Hypothalamus (tissue), 51 donors: ENCODE measurements around the gene RAB20.
"Not testable (repeated sequence)": the region's sequence is repeated elsewhere in the genome, so short reads cannot be mapped to it uniquely, and the experiment has no call there.

Experiments used
- DNase-seq, 51 donors: peaks; one replicate each; lab custom pipeline; 2025; lab: John Stamatoyannopoulos, UW

The RAB20 gene

DNA sequence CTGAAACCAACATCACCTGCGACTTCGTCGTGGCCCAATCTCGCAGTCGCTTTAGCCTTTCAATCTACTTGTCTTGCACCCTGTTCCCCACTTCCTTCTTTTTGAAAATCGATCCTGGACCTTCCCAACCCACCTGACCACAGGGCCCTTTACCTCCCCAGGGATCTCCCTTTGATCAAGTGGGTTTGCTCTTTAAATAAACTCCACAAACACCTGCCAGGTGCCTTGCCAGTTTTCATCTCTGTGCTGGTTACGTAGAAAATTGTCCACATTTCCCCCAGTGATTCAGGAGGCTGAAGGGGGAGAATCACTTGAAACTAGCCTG is 14.5 kb upstream of the RAB20 start:
- no peak for DNase-seq

DNA sequence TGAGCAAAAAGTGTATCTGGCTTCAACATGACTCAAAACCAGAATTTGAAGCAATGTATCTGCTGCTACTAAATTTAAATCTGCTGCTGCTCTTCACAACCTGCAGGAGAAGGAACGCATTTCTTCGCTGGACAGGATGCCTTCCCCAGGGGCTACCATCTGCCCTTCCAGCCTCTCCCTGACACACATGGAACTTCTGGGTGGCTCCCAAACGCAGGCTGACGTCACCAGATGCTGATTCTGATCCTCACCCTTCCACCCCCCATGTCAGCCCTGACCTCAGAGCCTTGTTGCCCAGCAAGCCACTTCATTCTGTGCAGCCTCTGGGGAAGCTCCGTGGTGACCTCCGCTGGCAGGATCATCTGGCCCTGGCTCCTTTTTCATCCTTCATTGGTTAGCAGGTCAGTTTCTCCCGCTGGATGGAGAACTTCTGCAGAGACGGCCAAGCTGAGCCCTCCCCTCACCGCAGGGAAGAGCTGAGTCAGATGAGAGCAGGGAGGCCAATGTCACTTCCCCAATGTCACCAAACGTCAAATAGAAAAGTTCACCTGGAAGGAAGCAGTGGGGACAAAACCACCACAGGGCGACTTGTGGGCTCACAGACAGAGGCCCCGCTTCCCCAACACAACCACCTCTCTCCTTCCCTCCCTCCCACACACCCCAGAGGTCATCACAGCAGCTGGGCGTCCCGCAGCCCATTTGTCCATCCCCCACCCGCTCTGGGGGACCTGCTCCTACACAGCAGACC is 14.0 kb upstream of the RAB20 start:
- peak in 4 of 51 donors; percentile 15 to 46 (median 19) for DNase-seq

DNA sequence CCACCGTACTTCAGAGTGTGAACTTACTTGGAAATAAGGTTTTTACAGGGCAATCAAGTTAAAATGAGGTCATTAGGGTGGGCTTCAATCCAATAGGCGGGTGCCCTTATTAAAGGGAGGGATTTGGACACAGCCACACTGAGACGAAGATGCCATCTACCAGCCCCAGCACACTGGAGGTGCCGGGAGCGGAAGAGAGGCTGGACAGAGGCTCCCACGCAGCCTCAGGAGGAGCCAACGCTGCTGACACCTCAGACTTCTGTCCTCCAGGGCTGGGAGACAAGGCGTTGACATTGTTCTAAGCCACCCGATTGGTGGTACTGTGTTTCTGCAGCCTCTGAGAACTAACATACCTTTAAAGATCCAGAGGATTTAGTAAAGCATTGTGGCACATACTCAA is 12.6 kb upstream of the RAB20 start:
- no peak for DNase-seq

DNA sequence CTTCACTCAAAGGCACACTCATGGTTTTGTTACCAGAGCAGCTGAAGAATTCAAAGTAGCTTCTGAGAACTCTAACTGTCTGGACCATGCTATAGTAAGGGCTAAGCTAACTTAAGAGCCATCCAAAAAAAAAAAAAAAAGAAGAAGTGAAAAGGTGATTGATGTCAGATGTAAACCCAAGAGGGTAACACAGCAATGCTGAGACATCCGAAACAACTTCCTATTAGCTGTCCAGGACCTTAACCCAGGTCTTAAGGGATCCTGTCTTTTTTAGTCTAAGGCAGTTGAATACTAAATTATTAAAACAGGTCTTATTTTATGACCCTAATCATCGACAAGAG is 11.2 kb upstream of the RAB20 start:
- no peak for DNase-seq

DNA sequence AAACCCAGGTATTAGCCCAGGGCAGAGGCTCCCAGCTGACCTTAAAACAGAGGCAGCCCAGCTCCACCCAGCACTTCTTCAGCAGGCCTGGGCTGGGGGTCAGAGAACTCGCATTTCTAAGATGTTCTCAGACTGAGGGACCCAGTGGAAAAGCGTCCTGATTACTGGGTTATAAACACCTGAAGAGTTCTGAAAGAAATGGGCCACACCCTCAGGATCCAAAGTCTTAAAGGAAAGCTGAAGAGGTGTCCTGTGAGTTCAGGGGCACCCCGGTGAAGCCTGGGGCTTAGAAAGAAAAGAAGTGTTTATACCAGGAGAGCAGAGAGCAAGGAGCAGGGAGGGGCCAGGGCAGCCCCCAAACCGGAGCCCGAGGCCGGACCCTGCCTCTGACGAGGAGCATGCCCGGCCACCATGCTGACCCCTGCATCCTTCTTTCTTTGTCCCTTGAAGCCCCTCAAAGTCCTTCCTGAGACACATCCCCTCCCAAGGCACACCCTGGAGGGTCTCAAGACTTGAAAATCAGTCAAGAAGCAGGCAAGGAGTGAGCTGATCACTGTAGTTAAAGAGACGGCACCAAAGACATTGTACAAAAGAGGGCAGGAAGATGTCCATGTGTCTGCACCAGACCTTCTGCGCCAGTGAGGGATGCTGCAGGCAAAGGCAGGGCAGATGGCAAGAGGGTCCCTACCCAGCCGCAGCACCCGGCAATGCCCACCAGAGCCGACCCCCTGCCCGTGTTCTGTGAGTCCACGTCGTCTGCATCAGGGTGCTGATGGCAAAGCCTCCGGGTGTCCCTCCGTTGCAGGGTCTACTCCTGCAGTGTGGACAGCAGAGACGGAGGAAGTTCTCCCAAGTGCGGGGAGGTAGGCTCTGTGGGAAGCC is 10.6 kb upstream of the RAB20 start:
- no peak for DNase-seq

DNA sequence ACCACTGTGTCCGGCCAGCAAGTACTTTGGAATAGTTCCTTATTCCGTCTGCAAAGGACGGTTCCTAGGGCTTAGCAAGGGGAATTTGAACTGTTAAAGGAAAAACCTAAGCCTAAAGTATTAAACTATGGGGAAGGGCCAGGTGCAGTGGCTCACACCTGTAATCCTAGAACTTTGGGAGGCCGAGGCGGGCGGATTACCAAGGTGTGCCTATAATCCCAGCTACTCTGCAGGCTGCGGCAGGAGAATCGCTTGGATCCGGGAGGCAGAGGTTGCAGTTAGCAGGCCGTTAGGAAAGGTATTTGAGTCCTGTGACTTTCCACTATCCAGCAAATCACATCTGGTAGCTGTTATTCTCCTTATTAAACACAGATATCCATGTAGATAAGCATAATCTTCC is 9.4 kb upstream of the RAB20 start:
- no peak for DNase-seq

DNA sequence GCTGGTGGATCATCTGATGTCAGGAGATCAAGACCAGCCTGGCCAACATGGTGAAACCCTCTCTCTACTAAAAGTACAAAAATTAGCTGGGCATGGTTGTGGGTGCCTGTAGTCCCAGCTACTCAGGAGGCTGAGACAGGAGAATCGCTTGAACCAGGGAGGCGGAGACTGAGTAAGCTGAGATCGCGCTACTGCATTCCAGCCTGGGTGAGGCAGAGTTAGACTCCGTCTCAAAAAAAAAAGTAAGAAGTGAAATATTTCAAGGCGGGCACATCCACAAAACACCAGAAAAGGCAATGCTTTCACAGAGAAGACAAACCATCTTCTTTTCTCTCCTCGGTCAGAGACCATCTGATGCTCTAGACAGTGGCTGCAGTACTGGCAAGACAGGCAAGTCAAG is 8.4 kb upstream of the RAB20 start:
- not testable (repeated sequence) for DNase-seq

DNA sequence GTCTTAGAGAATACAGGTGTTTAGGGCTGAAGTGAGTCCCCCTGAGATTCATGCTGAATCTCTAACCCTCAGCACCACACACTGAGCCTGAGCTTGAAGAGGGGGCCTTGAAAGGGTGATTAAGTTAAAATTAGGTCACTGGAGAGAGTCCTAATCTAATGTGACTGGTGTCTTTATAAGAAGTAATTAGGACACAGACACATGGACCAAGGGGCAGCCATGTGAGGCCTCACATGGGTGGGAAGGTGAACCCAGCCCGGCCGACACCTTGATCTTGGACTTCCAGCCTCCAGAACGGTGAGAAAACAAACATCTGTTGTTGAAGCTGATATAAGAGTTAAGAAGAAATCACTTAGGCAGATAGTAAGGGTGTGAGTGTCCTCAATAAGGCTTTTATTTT is 7.1 kb upstream of the RAB20 start:
- DNase-seq = no peak

DNA sequence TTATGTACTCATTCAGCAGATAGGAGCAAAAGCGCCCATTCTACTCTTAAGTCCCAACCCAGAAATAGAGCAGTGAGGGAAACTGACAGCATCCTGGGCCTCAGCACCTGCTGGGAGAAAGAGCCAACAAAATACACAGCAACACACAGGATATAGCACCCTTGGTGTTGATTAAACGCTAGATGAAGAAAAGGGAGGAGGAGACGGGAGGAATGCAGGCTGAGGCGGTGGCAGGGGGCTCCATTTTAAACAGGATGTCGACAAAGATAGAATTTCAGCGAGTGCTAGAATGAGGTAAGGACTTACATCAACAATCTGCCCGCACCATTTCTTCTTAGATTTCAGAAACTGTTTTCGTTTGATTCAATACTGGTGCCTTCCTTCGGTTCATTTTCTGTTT is 4.6 kb upstream of the RAB20 start:
- DNase-seq = no peak

DNA sequence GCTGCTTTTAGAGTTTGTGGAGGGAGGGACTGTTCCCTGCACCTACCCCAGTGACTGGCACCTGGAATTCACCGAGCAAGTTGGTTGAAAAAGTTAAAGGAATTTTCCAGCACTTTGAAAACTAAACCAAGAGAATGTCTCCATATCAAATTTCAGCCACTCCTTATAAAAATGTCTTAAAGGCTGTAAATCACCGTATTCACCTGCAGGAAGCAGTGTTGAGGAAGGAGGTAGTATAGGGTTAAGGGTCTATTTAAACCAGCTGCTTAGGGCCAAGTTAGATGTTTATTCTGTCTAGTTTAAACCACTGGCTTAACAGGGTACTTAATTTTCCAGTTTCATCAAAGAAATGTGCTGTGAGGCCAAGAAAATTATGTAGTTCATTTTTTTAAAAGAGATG is 3.8 kb upstream of the RAB20 start:
- no peak for DNase-seq

DNA sequence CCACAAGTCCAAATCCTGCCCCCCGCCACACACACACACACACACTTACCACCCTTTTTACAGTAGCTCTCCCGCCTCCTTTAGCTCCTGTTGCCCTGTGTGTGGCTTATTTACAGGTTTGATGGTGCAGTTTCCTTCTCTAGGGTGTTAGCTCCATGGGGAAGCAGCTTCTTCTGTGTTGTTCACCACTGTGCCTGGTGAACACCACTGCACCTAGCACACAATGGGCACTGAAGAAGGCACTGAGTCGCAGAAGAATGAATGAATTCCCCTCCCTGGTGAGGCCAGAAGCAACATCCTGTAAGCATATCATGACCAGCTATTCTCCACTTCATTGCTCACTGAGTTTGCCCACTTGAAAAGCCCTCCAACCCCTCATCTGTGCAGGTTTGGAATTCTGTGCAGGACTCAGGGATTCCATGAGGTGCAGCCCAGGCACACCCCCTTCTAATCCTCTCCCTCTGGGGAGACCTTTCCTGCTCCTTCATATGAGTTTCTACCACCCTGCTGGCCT is 3.0 kb upstream of the RAB20 start:
- no peak for DNase-seq

DNA sequence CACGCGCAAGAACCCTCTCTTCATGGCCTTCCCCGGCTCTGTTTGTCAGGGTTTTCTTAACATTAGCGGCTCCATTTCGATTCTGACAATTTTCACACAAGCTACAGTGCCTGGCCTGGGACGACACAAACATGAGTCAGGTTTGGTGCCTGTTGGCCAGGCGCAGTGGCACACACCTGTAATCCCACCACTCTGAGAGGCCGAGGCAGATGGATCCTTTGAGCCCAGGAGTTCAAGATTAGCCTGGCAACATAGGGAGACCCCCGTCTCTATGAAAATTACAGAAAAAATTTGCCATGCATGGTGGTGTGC is 1.9 kb upstream of the RAB20 start:
- no peak for DNase-seq

DNA sequence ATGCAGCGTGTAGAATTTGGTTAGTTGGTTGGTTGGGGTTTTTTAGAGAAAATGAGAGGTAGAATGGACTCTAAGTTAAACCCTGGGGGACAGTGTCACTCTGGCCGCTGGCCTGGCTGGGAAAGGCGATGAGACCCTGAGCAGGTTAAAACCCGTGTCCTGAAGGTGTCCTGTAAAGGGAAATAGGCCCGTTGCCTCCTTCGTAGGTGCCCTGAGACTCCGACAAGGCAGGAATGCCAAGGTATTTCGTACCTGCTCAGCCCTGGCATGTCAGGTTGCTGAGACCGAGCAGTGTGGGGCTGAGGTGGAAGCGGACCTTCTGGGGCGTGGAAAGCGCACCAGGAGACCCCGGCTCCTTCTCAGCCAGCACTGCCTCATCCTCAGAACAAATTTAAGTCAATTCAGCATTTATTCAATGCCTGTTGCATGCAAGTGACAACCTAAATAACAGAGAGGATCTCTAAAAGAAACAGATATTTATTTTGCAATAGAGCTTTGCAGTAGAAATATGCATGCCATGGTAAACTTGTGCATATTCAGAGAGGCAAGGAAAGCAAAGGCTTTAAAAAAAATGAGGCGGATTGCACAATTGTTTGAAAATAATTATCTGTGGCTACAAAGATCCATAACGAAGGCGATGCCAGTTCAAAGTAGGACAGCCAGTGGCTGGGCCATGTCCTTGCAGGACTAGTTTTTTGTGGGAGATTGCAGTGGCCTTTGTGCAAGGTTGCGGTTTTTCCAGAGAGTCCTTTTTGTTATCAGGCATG is 1.4 kb upstream of the RAB20 start:
- no peak for DNase-seq

DNA sequence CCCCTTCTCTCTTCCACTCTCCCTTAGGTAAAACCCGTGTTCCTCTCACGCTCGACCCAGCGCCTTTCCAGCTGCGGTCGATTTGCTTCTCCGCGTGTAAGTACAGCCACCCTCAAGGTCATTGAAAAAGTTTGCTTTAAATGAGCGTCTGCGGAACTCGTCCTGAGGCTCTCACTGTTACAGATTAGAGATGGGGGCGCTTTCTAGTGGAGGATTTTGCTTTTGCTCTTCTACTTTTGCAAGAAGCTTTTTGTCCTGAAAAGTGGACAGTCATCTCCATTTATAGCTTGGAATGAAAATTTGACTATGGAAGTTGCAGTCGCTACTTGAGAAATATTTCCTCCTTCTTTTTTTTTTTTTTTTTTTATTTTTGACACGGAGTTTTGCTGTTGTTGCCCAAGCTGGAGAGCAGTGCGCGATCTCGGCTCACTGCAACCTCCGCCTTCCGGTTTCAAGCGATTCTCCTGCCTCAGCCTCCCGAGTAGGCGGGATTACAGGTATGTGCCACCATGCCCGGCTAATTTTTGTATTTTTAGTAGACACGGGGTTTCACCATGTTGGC is 595 bp upstream of the RAB20 start:
- DNase-seq = no peak

DNA sequence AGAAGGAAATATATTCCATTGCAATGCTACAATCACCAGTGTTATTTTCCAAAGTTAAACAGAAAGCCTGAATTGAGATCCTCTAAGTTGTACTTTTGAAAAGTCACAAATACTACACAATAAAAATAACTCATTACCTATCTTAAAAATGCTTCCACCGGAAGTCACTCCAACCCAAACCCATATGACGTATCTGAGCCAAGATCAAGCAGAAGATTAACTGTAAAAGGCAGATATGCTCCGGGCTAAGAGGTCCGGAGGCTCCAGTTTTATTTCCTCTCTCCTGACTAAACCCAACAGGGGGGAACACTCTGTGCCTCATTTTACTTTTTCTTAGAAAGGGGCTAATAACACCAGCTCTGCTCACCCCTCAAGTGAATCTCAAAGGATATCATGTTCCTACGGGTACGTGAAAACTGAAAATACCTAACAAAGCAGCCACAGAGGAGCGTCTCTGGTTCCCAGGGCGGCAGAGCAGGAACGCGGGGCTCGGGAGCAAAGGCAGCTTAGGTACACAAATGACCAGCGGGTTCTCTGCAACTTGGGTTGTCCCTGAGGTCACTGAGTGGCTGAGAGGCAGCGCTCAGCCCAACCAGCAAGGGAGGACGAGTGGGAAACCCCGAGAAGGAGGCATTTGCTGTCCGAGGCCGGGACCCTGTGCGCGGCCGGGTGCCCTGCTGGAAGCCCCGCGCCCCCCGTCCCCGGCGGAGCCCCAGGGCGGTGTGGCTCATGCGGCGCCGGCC is 750 bp downstream of the RAB20 start:
- DNase-seq = peak in 2 of 51 donors; percentile 10 to 33

DNA sequence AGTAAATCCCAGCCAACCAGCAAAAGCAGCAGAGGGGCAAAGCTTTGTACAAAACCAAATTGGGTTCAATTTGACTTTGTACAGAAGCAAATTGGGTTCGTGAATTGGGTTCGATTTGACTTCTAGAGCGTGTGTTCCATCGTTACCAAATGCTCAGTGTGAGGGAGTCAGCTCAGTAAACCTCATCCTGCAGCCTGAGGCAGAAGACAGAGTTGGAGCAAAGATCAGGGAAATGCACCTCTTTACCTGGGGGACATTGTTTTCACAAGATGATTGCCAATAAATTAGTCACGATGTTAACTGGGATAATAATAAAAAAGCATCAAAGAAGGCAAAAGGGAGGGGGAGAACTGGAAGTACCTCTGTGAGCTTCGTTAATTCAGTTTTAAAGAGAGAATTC is 1.5 kb downstream of the RAB20 start:
- no peak for DNase-seq

DNA sequence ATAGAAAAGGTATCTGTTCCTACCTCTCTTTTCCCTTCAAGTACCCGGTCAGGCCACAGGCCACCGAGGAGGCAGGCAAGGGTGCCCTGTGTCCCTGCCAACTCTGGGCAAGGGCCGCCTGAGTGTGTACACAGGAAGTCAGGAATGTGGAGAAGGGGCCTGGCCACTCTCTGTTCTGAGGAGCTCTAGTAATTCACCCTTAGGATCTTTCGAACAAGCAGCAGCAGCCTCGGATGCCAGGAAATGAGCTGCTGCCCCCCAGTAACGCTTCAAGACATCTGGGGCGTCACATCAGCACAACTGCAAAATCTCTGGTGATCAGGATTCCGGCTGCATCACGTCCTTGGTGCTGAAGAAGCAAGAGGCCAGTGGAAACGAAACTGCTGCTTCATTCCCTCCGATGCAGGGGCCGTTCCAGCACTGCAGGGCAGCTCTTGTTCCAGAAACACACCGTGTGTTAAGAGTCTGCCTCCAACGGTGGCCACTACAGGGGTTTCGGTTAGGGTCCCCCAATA is 2.0 kb downstream of the RAB20 start:
- peak in 18 of 51 donors; percentile 10 to 51 (median 30) for DNase-seq

DNA sequence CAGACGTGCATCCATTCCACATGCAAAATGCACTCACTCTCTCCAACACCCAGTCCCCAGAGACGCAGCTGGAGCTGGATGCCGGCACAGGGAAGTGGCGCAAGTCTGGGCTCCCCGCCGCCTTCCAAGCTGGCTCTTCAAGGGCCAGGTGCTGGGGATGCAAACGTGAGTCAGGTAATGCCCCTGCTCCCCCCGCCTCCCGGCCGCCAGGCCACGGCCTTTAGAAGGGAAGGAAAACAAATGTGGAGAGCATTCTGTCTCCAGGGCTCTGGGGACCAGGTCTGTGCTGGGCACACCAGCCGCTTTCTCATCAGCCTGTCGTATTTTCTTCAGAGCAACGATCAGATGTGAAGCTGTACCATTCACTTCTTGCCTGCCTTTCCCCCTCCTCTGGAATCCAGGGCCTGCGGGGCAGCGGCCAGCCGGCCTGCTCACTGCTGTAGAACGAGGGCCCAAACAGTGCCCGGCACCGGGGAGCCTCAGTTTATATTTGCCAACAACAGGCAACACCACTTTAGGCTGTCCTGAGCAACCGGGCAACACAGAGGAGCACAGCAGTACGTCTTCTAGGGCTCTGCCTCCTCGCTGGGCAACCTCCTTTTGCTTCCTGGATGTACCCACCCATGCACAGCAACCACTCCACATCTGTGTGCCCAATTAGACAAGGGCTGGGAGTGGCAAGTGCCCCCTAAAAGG is 3.8 kb downstream of the RAB20 start:
- DNase-seq = no peak

DNA sequence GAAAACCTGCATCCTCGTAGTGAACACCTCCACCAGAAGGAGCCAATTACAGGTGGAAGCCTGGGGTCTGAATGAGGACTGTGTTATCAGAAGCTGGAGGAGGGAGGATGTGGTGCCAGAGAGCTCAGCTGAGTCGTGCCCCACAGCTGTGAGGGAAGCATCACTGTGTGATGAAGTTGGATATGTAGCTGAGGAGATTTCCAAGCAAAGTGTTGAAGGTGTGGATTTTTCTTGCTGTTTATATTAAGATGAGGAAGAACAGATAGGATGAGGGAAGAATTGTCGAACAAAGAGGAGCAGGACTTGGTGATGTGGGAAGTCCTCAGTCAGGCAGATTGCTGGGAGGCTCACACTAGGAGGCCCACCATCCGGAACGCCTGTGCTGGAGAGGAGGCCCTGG is 4.4 kb downstream of the RAB20 start:
- no peak for DNase-seq

DNA sequence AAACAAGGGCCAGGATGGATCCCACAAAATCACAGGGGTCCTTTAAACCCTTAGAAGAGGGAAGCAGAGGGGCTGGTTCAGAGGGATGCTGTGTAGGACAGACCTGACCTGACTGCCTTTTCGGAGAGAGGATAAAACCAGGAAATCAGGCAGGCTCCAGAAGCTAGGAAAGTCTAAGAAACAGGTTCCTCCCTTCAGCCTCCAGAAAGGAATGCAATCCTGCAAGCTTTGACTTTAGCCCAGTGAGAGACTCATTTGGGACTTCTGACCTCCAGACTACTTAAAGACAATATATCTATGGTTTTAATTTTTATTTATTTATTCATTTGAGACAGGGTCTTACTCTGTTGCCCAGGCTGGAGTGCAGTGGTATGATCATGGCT is 5.3 kb downstream of the RAB20 start:
- DNase-seq = no peak
